Thyroid gland (tissue), 4 donors: ENCODE results near the gene TMPRSS6.

ENCODE experiments used
- POLR2A ChIP-seq, 2 donors: fragments of 450-650 bp; IDR thresholded peaks; one replicate each; pipeline ENCODE4 v1.6.1; 2017; ENCODE audit warnings: antibody characterized with exemption in 2 of 2, mild to moderate bottlenecking in 2 of 2, moderate library complexity in 1 of 2
- TF ChIP-seq, protein P1 (sequence below), 6 experiments: fragments of 200-600 bp in 3 of 6; fragments of 450-650 bp in 3 of 6; sonication (generic) in 3 of 6; IDR thresholded peaks; one replicate each; pipeline ENCODE4 v1.5.1; 2016 to 2019; ENCODE audit warnings: antibody characterized with exemption in 6 of 6, mild to moderate bottlenecking in 2 of 6, inconsistent platforms in 1 of 6, moderate library complexity in 1 of 6

GRCh38 chr22:37129866-37130441 lies 20.4 kb upstream of the TMPRSS6 start:
- TF ChIP-seq, protein P1, sequence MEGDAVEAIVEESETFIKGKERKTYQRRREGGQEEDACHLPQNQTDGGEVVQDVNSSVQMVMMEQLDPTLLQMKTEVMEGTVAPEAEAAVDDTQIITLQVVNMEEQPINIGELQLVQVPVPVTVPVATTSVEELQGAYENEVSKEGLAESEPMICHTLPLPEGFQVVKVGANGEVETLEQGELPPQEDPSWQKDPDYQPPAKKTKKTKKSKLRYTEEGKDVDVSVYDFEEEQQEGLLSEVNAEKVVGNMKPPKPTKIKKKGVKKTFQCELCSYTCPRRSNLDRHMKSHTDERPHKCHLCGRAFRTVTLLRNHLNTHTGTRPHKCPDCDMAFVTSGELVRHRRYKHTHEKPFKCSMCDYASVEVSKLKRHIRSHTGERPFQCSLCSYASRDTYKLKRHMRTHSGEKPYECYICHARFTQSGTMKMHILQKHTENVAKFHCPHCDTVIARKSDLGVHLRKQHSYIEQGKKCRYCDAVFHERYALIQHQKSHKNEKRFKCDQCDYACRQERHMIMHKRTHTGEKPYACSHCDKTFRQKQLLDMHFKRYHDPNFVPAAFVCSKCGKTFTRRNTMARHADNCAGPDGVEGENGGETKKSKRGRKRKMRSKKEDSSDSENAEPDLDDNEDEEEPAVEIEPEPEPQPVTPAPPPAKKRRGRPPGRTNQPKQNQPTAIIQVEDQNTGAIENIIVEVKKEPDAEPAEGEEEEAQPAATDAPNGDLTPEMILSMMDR (IDR thresholded peaks at IDR 0.05), result no peak
- no peak for TF ChIP-seq POLR2A (IDR thresholded peaks at IDR 0.05)
